Measurements from ENCODE around the gene IFT88. TPM values are rescaled to one million over a fixed set of nuclear protein-coding genes. Genes with fewer than 3 reads are reported as not detected.

The IFT88 gene
- total RNA-seq, 4 donors from 2014 or later = 11.4 to 22.0 (median 13.3) TPM

- TF ChIP-seq CTCF (IDR thresholded peaks at IDR 0.05; ENCODE audit: low read depth) = no peak
Observed at GRCh38 chr13:20526664-20527063, 40.3 kb upstream of the IFT88 start.

- TF ChIP-seq CTCF (IDR thresholded peaks at IDR 0.05; ENCODE audit: low read depth) = no peak
Observed at GRCh38 chr13:20528452-20528851, 38.5 kb upstream of the IFT88 start.

- TF ChIP-seq CTCF (IDR thresholded peaks at IDR 0.05; ENCODE audit: low read depth) = no peak
Observed at GRCh38 chr13:20534038-20534608, 32.8 kb upstream of the IFT88 start.

- TF ChIP-seq CTCF (IDR thresholded peaks at IDR 0.05; ENCODE audit: low read depth) = no peak
Observed at GRCh38 chr13:20536992-20537391, 30.0 kb upstream of the IFT88 start.

GRCh38 chr13:20544201-20544923 is 22.6 kb upstream of the IFT88 start:
- no peak for TF ChIP-seq CTCF (IDR thresholded peaks at IDR 0.05; ENCODE audit: low read depth)

GRCh38 chr13:20546556-20546955 is 20.4 kb upstream of the IFT88 start:
- TF ChIP-seq CTCF (IDR thresholded peaks at IDR 0.05; ENCODE audit: low read depth) = no peak

GRCh38 chr13:20547479-20547908 is 19.5 kb upstream of the IFT88 start:
- no peak for TF ChIP-seq CTCF (IDR thresholded peaks at IDR 0.05; ENCODE audit: low read depth)
